Ureter (tissue), 1 donor: ENCODE results near the gene RGS12. TPM values are rescaled to one million over a fixed set of nuclear protein-coding genes. Genes with fewer than 3 reads are reported as not detected.

ENCODE experiments used
- DNase-seq: peaks from one replicate; pipeline ENCODE4 v3.0.0-alpha.2; 2020; ENCODE audit warnings: low spot score
- total RNA-seq: library from RNA; stranded (reverse); gene quantifications from one replicate; pipeline ENCODE4 v1.2.4, GENCODE V29; 2023
- donor health status: DM: yes; HTN: yes; CAD: no.

RGS12 gene
- total RNA-seq, 1 donor from 2014 or later = 50.8 TPM

- DNase-seq = peak; percentile 26
Measured at GRCh38 chr4:3311095-3311372, 18.2 kb downstream of the RGS12 start.

GRCh38 chr4:3311489-3312171 lies 18.8 kb downstream of the RGS12 start:
- DNase-seq = peak; percentile 32

GRCh38 chr4:3312362-3312761 lies 19.5 kb downstream of the RGS12 start:
- peak; percentile 29 for DNase-seq

DNA sequence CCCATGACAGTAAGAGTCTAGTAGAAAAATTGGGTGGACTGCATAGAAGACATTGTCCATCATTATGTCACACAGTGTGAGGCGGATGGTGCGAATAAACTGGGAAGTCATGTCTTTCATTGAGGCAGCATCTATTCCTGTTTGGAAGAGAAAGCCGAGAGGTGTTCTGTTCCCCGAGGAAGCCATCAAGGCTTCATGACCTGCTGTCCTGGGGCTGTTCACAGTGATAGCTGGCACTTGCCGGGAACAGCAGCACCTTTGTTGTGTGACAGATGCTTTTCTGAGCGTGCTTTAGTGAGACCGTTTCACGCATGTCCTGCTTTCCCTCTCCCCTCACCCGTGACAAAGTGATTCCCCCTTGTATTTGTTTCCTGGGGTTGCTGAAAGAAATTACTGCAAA lies 20.3 kb downstream of the RGS12 start:
- DNase-seq = peak; percentile 28

DNA sequence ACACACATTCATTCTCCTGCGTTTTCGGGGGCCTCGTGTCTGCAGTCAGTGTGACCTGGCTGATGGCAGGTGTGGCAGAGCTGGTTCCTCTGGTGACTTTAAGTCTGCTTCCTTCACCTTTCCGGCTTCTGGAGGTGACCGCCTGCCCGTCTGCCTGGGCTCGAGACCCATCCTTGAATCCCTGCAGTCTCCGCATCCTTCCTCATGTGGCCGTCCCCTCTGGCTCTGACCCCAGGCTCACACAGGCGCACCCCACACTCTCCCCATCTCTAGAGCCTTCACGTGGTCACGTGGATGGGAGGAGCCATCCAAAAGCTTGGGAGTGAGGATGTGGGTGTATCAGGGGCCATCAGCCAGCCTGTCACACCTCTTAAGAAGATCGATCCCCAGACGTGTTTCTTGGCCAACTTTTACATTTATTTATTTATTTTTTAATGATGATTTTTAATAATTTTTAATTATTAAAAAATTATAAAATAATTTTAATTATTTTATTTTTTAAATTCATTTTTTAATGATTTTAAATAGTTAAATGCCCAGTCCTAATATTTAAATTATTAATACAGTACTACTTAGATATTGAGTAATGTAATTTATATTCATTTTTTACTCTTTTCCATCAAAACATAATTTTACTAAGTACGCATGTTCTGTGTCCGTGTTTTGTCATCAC lies 20.9 kb downstream of the RGS12 start:
- DNase-seq = peak; percentile 33

DNA sequence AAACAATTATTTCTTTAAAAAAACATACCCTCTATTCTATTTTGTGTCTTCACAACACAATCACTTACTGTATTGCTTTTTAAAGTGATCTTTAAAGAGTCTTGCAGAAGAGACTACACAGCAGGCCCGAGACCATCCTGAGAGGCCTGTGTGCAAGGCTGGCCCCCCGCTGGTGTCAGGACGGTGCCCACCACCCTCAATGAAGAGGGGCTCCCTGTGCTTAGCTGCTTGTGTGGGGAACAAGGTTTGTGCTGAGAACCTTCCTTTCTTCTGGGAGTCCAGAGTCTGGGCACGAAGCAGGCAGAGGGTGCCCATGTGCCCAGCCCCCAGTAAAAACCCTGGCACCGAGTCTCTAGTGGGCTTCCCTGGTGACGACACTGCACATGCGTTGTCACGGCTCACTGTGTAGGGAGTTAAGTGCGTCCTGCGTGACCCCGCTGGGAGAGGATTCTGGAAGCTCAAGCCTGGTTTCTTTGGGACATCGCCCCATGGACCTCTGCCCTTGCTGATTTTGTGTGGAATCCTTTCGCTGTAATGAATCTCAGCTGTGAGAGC lies 22.0 kb downstream of the RGS12 start:
- peak; percentile 34 for DNase-seq

DNA sequence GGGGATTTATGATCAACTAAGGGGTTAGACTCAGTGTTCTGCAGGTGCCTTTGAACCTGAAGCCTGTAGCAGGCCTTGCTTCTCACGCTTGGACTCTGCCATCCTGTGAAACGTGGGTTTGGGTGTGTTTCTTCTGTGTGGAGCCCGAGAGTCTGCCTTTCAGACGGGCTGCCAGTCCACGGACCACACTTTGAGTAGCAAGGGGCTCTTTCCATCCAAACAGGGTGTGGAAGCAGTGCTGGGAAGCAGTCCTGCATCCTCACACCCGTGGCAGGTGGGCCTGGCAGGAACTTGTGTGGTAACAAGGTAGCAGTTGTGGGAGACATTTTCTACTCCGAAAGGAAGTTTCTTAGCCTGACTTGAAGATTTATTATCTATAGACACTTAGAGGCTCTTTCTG lies 22.7 kb downstream of the RGS12 start:
- DNase-seq = peak; percentile 31

DNA sequence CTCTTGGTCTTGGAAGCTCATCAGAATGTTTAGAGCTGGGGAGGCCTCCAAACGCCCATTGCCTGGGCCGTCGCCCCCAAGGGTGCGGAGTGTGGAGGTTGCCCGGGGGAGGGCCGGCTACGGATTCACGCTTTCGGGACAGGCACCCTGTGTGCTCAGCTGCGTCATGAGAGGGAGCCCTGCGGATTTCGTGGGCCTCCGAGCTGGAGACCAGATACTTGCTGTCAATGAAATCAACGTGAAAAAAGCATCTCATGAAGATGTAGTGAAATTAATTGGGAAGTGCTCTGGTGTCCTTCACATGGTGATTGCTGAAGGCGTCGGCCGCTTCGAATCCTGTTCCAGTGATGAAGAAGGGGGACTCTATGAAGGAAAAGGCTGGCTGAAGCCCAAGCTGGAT lies 23.3 kb downstream of the RGS12 start:
- peak; percentile 35 for DNase-seq

DNA sequence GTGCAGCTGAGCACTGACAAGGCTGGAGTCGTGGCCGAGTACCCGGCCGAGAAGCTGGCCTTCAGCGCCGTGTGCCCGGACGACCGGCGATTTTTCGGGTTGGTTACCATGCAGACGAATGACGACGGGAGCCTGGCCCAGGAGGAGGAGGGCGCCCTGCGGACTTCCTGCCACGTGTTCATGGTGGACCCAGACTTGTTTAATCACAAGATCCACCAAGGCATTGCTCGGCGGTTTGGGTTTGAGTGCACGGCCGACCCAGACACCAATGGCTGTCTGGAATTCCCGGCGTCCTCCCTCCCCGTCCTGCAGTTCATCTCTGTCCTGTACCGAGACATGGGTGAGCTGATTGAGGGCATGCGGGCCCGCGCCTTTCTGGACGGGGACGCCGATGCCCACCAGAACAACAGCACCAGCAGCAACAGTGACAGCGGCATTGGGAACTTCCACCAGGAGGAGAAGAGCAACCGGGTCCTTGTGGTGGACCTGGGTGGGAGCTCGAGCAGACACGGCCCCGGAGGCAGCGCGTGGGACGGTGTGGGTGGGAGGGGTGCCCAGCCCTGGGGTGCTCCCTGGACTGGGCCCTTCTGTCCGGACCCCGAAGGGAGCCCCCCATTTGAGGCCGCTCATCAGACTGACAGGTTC lies 24.3 kb downstream of the RGS12 start:
- peak; percentile 36 for DNase-seq

GRCh38 chr4:3317656-3318211 lies 24.9 kb downstream of the RGS12 start:
- no peak for DNase-seq

DNA sequence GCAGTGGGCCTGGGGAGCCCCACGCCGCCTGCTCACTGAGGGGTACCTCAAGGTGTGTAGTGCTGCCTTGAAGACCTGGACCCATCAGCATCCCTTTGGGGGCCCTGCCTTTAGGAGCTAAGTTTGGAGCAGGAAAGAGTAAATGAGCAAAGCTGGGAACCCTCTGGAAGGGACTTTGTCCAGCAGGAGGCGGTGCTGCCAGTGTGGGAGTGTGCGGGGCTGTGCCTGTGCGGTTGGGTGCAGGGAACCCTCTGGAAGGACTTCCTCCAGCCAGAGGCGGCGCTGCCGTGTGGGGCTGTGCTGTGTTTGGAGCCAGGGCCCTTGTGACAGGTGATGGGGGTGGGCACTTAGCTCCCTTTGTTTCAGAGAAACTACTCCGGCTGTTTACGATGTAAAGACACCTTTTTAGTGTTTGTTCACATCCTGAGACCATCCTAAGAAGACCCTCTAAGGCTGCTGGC lies 25.8 kb downstream of the RGS12 start:
- no peak for DNase-seq

DNA sequence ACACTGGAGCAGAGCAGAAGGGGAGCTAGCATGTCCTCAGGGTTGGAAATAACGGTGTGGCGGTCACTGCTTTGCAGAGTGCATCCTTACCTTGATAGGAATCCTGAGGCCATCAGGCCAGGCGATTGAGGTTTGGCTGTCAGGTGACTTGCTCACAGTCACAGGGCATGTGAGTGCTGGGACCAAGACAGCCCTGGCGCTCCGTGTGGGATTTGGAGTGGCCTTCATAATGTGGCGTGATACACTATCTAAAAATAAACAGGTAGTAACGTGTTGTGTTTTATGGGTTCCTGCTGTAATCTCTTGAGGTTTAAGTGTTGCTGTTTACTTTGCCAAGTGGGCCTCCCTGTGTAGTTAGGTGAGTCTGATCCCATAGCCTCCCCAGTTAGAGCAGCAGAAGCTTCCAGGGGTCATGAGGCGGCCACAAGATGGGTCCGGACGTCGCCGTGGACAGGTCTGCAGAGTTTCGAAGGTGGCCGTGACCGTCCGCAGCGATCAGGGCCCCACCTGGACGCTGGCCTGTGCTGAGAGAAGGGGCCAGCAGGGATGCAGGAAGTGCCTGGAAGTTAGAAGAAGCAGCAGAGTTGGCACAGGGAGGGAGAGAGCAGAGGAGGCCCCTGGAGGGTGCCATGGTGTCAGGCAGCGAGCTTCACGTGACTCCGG lies 27.7 kb downstream of the RGS12 start:
- DNase-seq = no peak

- DNase-seq = no peak
Measured at GRCh38 chr4:3321295-3321889, 28.6 kb downstream of the RGS12 start.

DNA sequence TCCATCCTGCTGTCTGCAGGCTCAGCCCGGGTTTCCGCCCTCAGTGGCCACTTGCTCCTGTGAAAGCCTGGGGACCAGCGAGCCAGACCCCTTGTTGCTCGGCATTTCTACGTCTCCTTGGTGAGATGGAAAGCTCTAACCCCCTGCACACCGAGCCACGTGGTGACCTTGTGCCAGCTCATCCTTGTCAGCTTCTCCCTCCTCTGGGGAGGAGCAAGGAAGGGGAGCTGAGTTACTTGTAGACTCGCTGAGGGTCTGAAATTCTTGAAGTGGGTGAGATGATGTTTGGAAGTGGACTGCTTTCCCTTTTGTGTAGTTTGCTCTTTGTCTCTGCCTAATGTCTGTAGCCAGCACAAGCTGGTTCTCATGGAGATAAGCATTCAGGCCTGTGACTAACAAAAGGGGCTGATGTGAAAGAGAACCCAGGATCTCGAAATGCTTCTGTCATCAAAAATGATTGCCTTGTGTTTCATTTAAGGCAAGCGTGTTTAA lies 29.3 kb downstream of the RGS12 start:
- no peak for DNase-seq

GRCh38 chr4:3323071-3323481 lies 30.3 kb downstream of the RGS12 start:
- peak; percentile 31 for DNase-seq

- peak; percentile 28 for DNase-seq
Measured at GRCh38 chr4:3324093-3324815, 31.4 kb downstream of the RGS12 start.

GRCh38 chr4:3328814-3329663 lies 36.2 kb downstream of the RGS12 start:
- DNase-seq = peak; percentile 23

DNA sequence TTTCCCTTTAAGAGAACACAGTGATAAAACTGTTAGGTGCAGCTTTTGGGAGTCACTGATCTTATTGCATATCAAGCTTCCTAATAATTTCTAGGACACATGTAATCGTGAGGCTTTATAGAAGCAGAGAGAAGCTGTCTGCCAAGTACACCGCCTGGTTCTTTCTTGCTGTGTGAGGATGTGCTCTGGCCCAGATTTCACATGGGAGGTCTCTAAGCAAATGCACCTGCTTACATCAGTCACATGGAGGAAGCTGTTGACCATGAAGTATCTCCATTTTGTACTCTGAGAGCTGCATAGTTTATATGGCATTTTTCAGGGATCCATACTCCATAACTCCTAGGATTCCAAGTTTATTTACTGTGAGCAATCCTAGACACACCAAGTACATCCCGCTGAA lies 37.1 kb downstream of the RGS12 start:
- DNase-seq = peak; percentile 6

DNA sequence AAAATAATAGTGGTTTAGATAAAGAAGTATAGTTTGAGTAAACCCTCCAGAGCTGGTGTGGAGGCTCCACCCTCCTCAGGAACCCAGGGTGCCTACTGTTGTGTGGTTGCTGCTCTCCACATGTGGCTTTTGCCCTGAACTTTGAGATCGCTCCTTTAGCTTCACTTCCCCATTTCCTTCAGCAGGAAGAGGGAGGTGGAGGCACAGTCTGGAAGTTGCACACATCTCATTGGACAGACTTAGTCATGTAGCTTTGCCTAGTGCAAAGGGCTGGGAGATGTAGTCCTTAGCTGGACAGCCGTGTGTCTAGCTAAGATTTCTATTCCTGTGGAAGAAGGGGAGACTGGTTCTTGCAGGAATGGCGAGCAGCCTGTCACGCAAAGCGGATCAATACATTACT lies 37.9 kb downstream of the RGS12 start:
- DNase-seq = peak; percentile 18
